Trophoblast cell (in vitro differentiated cells and primary cell): ENCODE data around the gene MRFAP1L1.

Experiments
- DNase-seq, 2 donors: peaks; one replicate each; pipeline ENCODE4 v3.0.0-alpha.2; 2016
- H2AFZ ChIP-seq: 2 replicates; pipeline ENCODE4 v1.6.1; 2013; ENCODE audit warnings: low read length, moderate library complexity, mild to moderate bottlenecking; ENCODE audit not compliant: insufficient read depth, poor library complexity
- H2AK5ac ChIP-seq: 2 replicates; pipeline ENCODE4 v1.6.1; 2013; ENCODE audit warnings: mild to moderate bottlenecking, low read length
- H2BK120ac ChIP-seq: 2 replicates; pipeline ENCODE4 v1.6.1; 2013; ENCODE audit warnings: low read length, mild to moderate bottlenecking, moderate library complexity; ENCODE audit not compliant: insufficient read depth, poor library complexity
- H2BK12ac ChIP-seq: 2 replicates; pipeline ENCODE4 v1.6.1; 2013; ENCODE audit warnings: mild to moderate bottlenecking, low read length, moderate library complexity
- H2BK5ac ChIP-seq: 2 replicates; pipeline ENCODE4 v1.6.1; 2013; ENCODE audit warnings: low read length, low read depth, moderate library complexity, mild to moderate bottlenecking; ENCODE audit not compliant: poor library complexity
- H3K14ac ChIP-seq: 2 replicates; pipeline ENCODE4 v1.6.1; 2013; ENCODE audit warnings: mild to moderate bottlenecking, low read length
- H3K18ac ChIP-seq: 2 replicates; pipeline ENCODE4 v1.6.1; 2013; ENCODE audit warnings: mild to moderate bottlenecking, low read length
- H3K23ac ChIP-seq: 2 replicates; pipeline ENCODE4 v1.6.1; 2013; ENCODE audit warnings: low read length
- H3K27ac ChIP-seq: 2 replicates; pipeline ENCODE4 v1.5.1; 2013; ENCODE audit warnings: low read depth, mild to moderate bottlenecking, inconsistent platforms, low read length, moderate library complexity
- H3K27me3 ChIP-seq: 2 replicates; pipeline ENCODE4 v1.6.1; 2013; ENCODE audit warnings: inconsistent platforms, mild to moderate bottlenecking, low read length, moderate library complexity; ENCODE audit not compliant: insufficient read depth
- H3K36me3 ChIP-seq, 2 experiments: 1 replicate in 1 of 2; 2 replicates in 1 of 2; pipeline ENCODE4 v1.6.1; 2013; ENCODE audit warnings: low read length in 2 of 2, mild to moderate bottlenecking in 2 of 2, moderate library complexity in 1 of 2; ENCODE audit not compliant: insufficient read depth in 2 of 2, control insufficient read depth in 1 of 2
- H3K4ac ChIP-seq: 2 replicates; pipeline ENCODE4 v1.6.1; 2013; ENCODE audit warnings: low read depth, mild to moderate bottlenecking, low read length, moderate library complexity
- H3K4me1 ChIP-seq, 2 experiments: 1 replicate in 1 of 2; 2 replicates in 1 of 2; pipeline ENCODE4 v1.6.1; 2013; ENCODE audit warnings: low read length in 2 of 2, mild to moderate bottlenecking in 2 of 2, moderate library complexity in 1 of 2; ENCODE audit not compliant: insufficient read depth in 2 of 2, control insufficient read depth in 1 of 2
- H3K4me2 ChIP-seq: 2 replicates; pipeline ENCODE4 v1.6.1; 2013; ENCODE audit warnings: inconsistent platforms, mild to moderate bottlenecking, low read length, moderate library complexity
- H3K4me3 ChIP-seq: 2 replicates; pipeline ENCODE4 v1.5.1; 2013; ENCODE audit warnings: mild to moderate bottlenecking, low read depth, low read length, inconsistent platforms
- H3K79me1 ChIP-seq: one replicate; pipeline ENCODE4 v1.6.1; 2013; ENCODE audit warnings: low read length
- H3K79me2 ChIP-seq: 2 replicates; pipeline ENCODE4 v1.6.1; 2013; ENCODE audit warnings: low read length, mild to moderate bottlenecking; ENCODE audit not compliant: control insufficient read depth, insufficient read depth, poor library complexity
- H3K9ac ChIP-seq: 2 replicates; pipeline ENCODE4 v1.6.1; 2013; ENCODE audit warnings: mild to moderate bottlenecking, low read length
- H3K9me3 ChIP-seq: 2 replicates; pipeline ENCODE4 v1.6.1; 2013; ENCODE audit warnings: low read depth, mild to moderate bottlenecking, control low read depth, inconsistent platforms, low read length; ENCODE audit not compliant: insufficient read depth
- H4K12ac ChIP-seq: 2 replicates; pipeline ENCODE4 v1.6.1; 2013; ENCODE audit warnings: low read depth, mild to moderate bottlenecking, low read length, moderate library complexity
- H4K8ac ChIP-seq: 2 replicates; pipeline ENCODE4 v1.6.1; 2013; ENCODE audit warnings: low read depth, mild to moderate bottlenecking, low read length, moderate library complexity
- H4K91ac ChIP-seq: one replicate; pipeline ENCODE4 v1.6.1; 2013; ENCODE audit warnings: low read depth, mild to moderate bottlenecking, low read length, moderate library complexity
- WGBS: extraction: QIAGEN DNeasy Blood & Tissue Kit; methylation state at CpG from one replicate; pipeline ENCODE4 v1.1.7; 2013; ENCODE audit warnings: missing lambda C conversion rate; ENCODE audit not compliant: insufficient read length, insufficient coverage; ENCODE audit errors: extremely low coverage; 5-methylcytosine and 5-hydroxymethylcytosine counted together

Gene MRFAP1L1

GRCh38 chr4:6747294-6748051 is 37.8 kb upstream of the MRFAP1L1 start:
- DNase-seq: no peak
- peaks cover 0 to 15% of the 10 kb centered on the region in 2 experiments for H3K4me1 ChIP-seq
- no peak overlapping the region for H4K8ac ChIP-seq
- H3K27ac ChIP-seq: no peak overlapping the region
- H3K9ac ChIP-seq: no peak overlapping the region
- WGBS: no CpG with 5 or more reads among the region's 11 CpGs
- no peaks in the 10 kb centered on the region for H3K27me3 ChIP-seq
- no peak overlapping the region for H4K12ac ChIP-seq
- H2BK120ac ChIP-seq: peak overlapping the region; percentile 18
- H3K4ac ChIP-seq: no peak overlapping the region
- no peaks in the 10 kb centered on the region for H3K79me2 ChIP-seq
- no peaks in the 10 kb centered on the region for H3K9me3 ChIP-seq
- no peak overlapping the region for H3K23ac ChIP-seq
- no peak overlapping the region for H4K91ac ChIP-seq
- no peak overlapping the region for H2AFZ ChIP-seq
- H3K18ac ChIP-seq: no peak overlapping the region
- no peak overlapping the region for H3K4me3 ChIP-seq
- H2BK5ac ChIP-seq: no peak overlapping the region
- H3K4me2 ChIP-seq: no peak overlapping the region
- no peak overlapping the region for H2BK12ac ChIP-seq
- no peak overlapping the region for H2AK5ac ChIP-seq
- H3K36me3 ChIP-seq: no peaks in the 10 kb centered on the region
- H3K14ac ChIP-seq: no peak overlapping the region
- peaks cover 2% of the 10 kb centered on the region for H3K79me1 ChIP-seq

- Histone ChIP-seq H3K27me3 (no peaks in the 10 kb centered on the region), H3K4me1 (peaks cover 0 to 14% of the 10 kb centered on the region in 2 experiments), H4K91ac (no peak overlapping the region), H3K4me2 (no peak overlapping the region), H3K4me3 (no peak overlapping the region), H2BK5ac (no peak overlapping the region), H2AFZ (no peak overlapping the region), H3K27ac (no peak overlapping the region), H4K8ac (no peak overlapping the region), H2AK5ac (peak overlapping the region; percentile 33), H2BK12ac (no peak overlapping the region), H3K9ac (no peak overlapping the region), H3K79me1 (peaks cover 2% of the 10 kb centered on the region), H4K12ac (no peak overlapping the region), H3K4ac (no peak overlapping the region), H3K14ac (no peak overlapping the region), H3K9me3 (no peaks in the 10 kb centered on the region), H3K79me2 (no peaks in the 10 kb centered on the region), H2BK120ac (no peak overlapping the region), H3K18ac (no peak overlapping the region), H3K36me3 (no peaks in the 10 kb centered on the region), H3K23ac (no peak overlapping the region)
- no CpG with 5 or more reads among the region's 20 CpGs for WGBS
- DNase-seq: no peak
These were observed 37.1 kb upstream of the MRFAP1L1 start for GRCh38 chr4:6746721-6747293.

DNA sequence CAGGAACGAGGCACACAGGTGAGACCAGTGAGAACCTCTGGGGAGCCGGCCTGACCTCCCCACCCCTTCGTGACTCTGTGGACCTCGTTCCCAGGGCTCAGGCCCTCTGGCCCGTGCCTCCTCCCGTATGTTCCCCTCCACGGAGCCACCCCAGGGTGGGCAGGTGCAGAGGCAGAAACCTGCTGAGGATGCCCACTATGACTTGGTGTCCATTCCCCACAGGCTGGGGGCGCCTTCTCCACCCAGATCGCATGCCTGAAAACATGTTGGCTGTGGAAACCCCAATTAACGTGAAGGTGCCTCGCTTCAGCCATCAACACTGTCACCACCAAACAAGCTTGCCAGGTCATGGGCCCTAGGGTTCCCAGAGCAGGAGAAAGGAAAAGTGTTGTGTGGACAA is 33.3 kb upstream of the MRFAP1L1 start:
- no peak overlapping the region for H4K91ac ChIP-seq
- no peak overlapping the region for H2BK12ac ChIP-seq
- H3K18ac ChIP-seq: no peak overlapping the region
- no peak overlapping the region for H3K23ac ChIP-seq
- no peak overlapping the region for H3K4me3 ChIP-seq
- H4K8ac ChIP-seq: no peak overlapping the region
- no peak overlapping the region for H3K4me2 ChIP-seq
- H2AFZ ChIP-seq: no peak overlapping the region
- no peaks in the 10 kb centered on the region for H3K4me1 ChIP-seq
- H3K4ac ChIP-seq: no peak overlapping the region
- H4K12ac ChIP-seq: no peak overlapping the region
- H3K79me1 ChIP-seq: no peaks in the 10 kb centered on the region
- H3K27me3 ChIP-seq: no peaks in the 10 kb centered on the region
- no peak overlapping the region for H3K27ac ChIP-seq
- DNase-seq: no peak
- H3K9me3 ChIP-seq: peaks cover 4% of the 10 kb centered on the region
- WGBS: no CpG with 5 or more reads among the region's 11 CpGs
- H3K9ac ChIP-seq: no peak overlapping the region
- H2BK120ac ChIP-seq: no peak overlapping the region
- H2AK5ac ChIP-seq: no peak overlapping the region
- no peaks in the 10 kb centered on the region for H3K79me2 ChIP-seq
- H3K14ac ChIP-seq: no peak overlapping the region
- H2BK5ac ChIP-seq: no peak overlapping the region
- no peaks in the 10 kb centered on the region for H3K36me3 ChIP-seq

DNA sequence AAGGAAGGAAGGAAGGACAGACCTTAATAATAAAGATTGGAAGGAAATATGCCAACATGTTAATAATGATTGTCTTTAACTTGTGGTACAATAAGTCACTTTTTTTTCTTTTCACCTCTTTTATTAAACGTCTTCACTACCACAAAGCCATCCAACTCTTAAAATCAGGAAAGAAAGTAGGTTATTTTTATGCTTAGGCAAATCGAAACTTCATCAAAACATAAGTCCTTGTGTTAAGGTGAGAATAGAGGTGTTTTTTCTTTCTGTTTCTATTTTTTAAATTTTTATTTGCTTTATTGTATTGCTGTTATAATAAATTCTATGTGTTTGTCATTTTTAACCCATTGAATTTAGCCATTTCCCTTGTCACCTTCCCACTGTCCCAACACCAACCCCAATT is 32.8 kb upstream of the MRFAP1L1 start:
- Histone ChIP-seq H2AFZ (no peak overlapping the region), H4K8ac (no peak overlapping the region), H3K4me3 (no peak overlapping the region), H3K4me2 (no peak overlapping the region), H2BK5ac (no peak overlapping the region), H3K4ac (no peak overlapping the region), H3K4me1 (no peaks in the 10 kb centered on the region), H3K23ac (no peak overlapping the region), H3K9me3 (peaks cover 4% of the 10 kb centered on the region), H3K79me2 (no peaks in the 10 kb centered on the region), H4K91ac (no peak overlapping the region), H2AK5ac (no peak overlapping the region), H2BK12ac (no peak overlapping the region), H2BK120ac (no peak overlapping the region), H3K36me3 (no peaks in the 10 kb centered on the region), H3K18ac (no peak overlapping the region), H3K14ac (no peak overlapping the region), H3K27ac (no peak overlapping the region), H3K79me1 (no peaks in the 10 kb centered on the region), H4K12ac (no peak overlapping the region), H3K9ac (no peak overlapping the region), H3K27me3 (no peaks in the 10 kb centered on the region)
- DNase-seq: no peak
- no CpG with 5 or more reads among the region's 2 CpGs for WGBS
